Activated B cell treated with CpG ODN at 0.5 μM for 24 hours (primary cell): ENCODE data around the gene PEAK3. TPM values are rescaled to one million over a fixed set of nuclear protein-coding genes. Genes with fewer than 3 reads are reported as not detected.

Experiments
- ATAC-seq: fragments of 200-7000 bp; cut with Tn5 transposase; one replicate; pipeline ENCODE4 v1.10.0; 2021; ENCODE audit warnings: low read depth, mild to moderate bottlenecking, moderate library complexity
- CTCF ChIA-PET: fragments of 350-600 bp; sonication (Branson Sonifier 250); formaldehyde crosslinking; loops from one replicate; lab custom pipeline; 2021; ENCODE audit warnings: antibody characterized with exemption; lab: Charles Lee
- POLR2A ChIA-PET: fragments of 350-600 bp; sonication (Branson Sonifier 250); formaldehyde crosslinking; loops from one replicate; lab custom pipeline; 2021; ENCODE audit warnings: antibody characterized with exemption; lab: Charles Lee
- DNase-seq: peaks from one replicate; pipeline ENCODE4 v3.0.0; 2022
- H3K27ac Mint-ChIP-seq: one replicate; pipeline ENCODE4 v1.8.0; 2020; ENCODE audit warnings: mixed read lengths
- H3K27me3 Mint-ChIP-seq: one replicate; pipeline ENCODE4 v1.8.0; 2021; ENCODE audit warnings: mixed read lengths
- H3K36me3 Mint-ChIP-seq: one replicate; pipeline ENCODE4 v1.8.0; 2021; ENCODE audit warnings: low read depth, mixed read lengths
- H3K4me1 Mint-ChIP-seq: one replicate; pipeline ENCODE4 v1.8.0; 2021; ENCODE audit warnings: mixed read lengths
- H3K4me3 Mint-ChIP-seq: one replicate; pipeline ENCODE4 v1.8.0; 2020; ENCODE audit warnings: mild to moderate bottlenecking, mixed read lengths
- H3K9me3 Mint-ChIP-seq: one replicate; pipeline ENCODE4 v1.8.0; 2020; ENCODE audit warnings: mixed read lengths
- intact Hi-C: fragments of 100-400 bp; cut with micrococcal nuclease; formaldehyde crosslinking; loops from one replicate; pipeline ENCODE4 v1.15.1; 2024
- total RNA-seq: library from RNA; stranded (reverse); gene quantifications from 2 replicates; pipeline ENCODE4 v1.2.3, GENCODE V29; 2022
- TF ChIP-seq, protein P1 (sequence below): fragments of 200-600 bp; IDR thresholded peaks from one replicate; pipeline ENCODE4 v1.8.0; 2022; ENCODE audit warnings: antibody characterized with exemption, mild to moderate bottlenecking

Gene PEAK3
- total RNA-seq, 1 donor from 2014 or later: 0.09 TPM

DNA sequence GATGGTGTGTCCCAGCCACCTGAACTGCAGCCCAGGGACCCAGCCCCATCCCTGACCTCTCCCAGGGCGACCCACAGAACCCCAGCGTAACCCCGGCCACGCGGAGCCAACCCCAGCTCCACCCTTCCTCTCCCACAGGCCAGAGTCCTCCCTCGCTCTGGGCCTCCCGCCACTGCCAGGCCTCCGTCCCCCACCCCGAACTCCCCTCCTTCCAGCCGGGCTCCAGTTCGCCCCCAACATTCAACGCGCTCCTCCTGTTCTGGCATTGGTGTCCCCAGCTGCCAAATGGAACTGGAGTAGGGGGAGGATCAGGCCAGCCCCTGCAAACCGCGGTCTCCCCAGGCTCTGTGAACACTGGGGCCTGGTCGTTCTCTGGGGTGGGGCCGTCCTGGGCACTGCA is 18.6 kb upstream of the PEAK3 start:
- Mint-ChIP-seq H3K9me3 (no peaks in the 10 kb centered on the region), H3K4me1 (peaks cover 55% of the 10 kb centered on the region), H3K36me3 (peaks cover 2% of the 10 kb centered on the region), H3K27me3 (no peaks in the 10 kb centered on the region), H3K27ac (peak overlapping the region; percentile 56), H3K4me3 (no peak overlapping the region)
- intact Hi-C loops: no loop called here
- DNase-seq (no peak), ATAC-seq (no peak)
- ChIA-PET POLR2A (interaction anchor here (0.5 to 0.6 kb wide), 3 partner anchors 11 to 269 kb away, joined by 3 to 5 read pairs (median 3); no protein-coding TSS in a partner anchor), CTCF (no interaction called here)
- TF ChIP-seq, protein P1, sequence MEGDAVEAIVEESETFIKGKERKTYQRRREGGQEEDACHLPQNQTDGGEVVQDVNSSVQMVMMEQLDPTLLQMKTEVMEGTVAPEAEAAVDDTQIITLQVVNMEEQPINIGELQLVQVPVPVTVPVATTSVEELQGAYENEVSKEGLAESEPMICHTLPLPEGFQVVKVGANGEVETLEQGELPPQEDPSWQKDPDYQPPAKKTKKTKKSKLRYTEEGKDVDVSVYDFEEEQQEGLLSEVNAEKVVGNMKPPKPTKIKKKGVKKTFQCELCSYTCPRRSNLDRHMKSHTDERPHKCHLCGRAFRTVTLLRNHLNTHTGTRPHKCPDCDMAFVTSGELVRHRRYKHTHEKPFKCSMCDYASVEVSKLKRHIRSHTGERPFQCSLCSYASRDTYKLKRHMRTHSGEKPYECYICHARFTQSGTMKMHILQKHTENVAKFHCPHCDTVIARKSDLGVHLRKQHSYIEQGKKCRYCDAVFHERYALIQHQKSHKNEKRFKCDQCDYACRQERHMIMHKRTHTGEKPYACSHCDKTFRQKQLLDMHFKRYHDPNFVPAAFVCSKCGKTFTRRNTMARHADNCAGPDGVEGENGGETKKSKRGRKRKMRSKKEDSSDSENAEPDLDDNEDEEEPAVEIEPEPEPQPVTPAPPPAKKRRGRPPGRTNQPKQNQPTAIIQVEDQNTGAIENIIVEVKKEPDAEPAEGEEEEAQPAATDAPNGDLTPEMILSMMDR: no peak

DNA sequence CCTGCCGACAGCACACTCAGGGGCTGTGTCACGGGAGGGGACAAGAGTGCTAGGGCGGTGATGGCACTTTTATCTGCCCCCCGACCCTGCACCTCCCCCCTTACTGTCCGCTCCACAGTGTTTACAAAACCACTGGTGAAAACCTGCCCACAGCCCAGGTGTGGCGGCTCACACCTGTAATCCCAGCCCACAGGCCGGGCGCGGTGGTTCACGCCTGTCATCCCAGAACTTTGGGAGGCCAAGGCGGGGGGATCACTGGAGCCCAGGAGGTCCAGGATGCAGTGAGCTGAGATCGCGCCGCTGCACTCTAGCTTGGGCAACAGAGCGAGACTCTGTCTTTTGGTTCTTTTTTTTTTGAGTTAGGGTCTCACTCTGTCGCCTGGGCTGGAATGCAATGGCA is 14.2 kb upstream of the PEAK3 start:
- ATAC-seq: no peak

DNA sequence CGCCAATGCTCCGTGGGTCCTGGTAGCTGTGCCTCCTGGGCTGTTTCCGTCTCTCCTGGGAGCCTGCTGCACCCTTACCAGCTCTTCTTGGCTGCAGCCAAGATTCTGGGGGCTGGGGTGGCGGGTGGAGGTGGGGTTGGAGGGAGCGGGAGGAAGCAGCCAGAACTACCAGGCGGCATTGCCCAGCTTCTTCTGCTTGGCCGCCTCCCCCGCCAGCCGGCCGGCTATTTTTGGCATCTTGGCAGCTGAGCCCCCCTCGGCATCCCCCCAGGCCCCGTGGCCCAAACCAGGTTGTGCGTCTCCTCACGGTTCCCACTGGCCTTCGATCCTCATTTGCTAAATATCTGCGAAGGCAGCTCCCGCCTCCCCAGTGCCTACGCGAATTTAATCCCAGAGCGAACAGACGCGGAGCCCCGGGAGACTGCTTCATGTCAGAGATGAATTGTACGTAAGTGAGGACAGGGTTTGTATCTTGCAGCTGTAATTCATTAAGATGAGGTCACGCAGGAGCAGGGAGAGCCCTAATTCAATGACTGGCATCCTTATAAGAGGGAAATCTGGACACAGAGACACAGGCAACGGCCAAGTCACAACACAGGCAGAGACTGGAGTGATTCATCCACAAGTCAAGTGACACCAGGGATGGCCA is 12.8 kb upstream of the PEAK3 start:
- no peaks in the 10 kb centered on the region for H3K9me3 Mint-ChIP-seq
- intact Hi-C loops: no loop called here
- POLR2A ChIA-PET: interaction anchor here (0.6 to 2.2 kb wide), 13 partner anchors 8 to 181 kb away, joined by 3 to 10 read pairs (median 4); partner anchors contain the start of genes GADD45B, LSM7 and PEAK3
- peak overlapping the region; percentile 50 for H3K27ac Mint-ChIP-seq
- peak overlapping the region; percentile 46 for H3K4me3 Mint-ChIP-seq
- no peaks in the 10 kb centered on the region for H3K27me3 Mint-ChIP-seq
- H3K36me3 Mint-ChIP-seq: peaks cover 17% of the 10 kb centered on the region
- ATAC-seq (no peak), DNase-seq (no peak)
- TF ChIP-seq, protein P1: no peak
- peaks cover 50% of the 10 kb centered on the region for H3K4me1 Mint-ChIP-seq
- CTCF ChIA-PET: interaction anchor here (0.7 to 1.1 kb wide), 2 partner anchors 11 to 21 kb away, joined by 3 read pairs; no protein-coding TSS in a partner anchor

More for the DNA sequence above, 14.2 kb upstream of the PEAK3 start:
- intact Hi-C loops: no loop called here
- no peaks in the 10 kb centered on the region for H3K9me3 Mint-ChIP-seq
- no peak for DNase-seq
- peaks cover 54% of the 10 kb centered on the region for H3K4me1 Mint-ChIP-seq
- H3K27ac Mint-ChIP-seq: no peak overlapping the region
- POLR2A ChIA-PET: interaction anchor here (0.7 to 2.5 kb wide), 3 partner anchors 20 to 32 kb away, joined by 6 read pairs; partner anchors contain the start of gene LSM7
- no peak overlapping the region for H3K4me3 Mint-ChIP-seq
- H3K27me3 Mint-ChIP-seq: no peaks in the 10 kb centered on the region
- CTCF ChIA-PET: no interaction called here
- TF ChIP-seq, protein P1: no peak
- peaks cover 17% of the 10 kb centered on the region for H3K36me3 Mint-ChIP-seq

DNA sequence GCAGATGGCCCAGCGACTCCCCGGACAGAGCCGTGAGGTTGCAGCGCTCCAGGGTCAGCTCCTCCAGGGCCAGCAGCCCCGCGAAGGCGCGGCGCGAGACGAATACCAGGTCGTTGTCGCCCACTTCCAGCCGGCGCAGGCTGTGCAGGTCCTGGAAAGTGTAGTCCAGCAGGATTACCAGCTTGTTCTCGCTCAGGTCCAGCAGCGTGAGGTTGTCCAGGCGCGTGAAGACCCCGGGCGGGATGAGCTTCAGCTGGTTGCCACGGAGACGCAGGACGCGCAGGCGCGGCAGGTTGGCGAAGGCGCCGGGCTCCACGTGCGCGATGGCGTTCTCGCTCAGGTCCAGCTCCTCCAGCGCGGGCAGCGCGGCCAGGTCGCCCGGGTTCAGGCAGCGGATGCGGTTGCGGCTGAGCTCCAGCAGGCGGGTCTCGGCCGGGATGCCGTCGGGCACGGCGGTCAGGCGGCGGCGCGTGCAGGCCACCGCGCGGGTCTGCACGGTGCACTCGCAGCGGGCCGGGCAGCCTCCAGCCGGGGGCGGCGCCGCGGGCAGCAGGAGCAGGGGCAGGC is 9.3 kb upstream of the PEAK3 start:
- Mint-ChIP-seq H3K36me3 (peaks cover 17% of the 10 kb centered on the region), H3K4me3 (peak overlapping the region; percentile 80), H3K27me3 (no peaks in the 10 kb centered on the region), H3K9me3 (no peaks in the 10 kb centered on the region), H3K27ac (peak overlapping the region; percentile 50), H3K4me1 (peaks cover 67% of the 10 kb centered on the region)
- DNase-seq: no peak
- CTCF ChIA-PET: interaction anchor here (0.9 to 1.1 kb wide), 2 partner anchors 17 to 24 kb away, joined by 3 read pairs; no protein-coding TSS in a partner anchor
- ATAC-seq: no peak
- POLR2A ChIA-PET: interaction anchor here (0.6 to 2.3 kb wide), 11 partner anchors 11 to 122 kb away, joined by 3 to 18 read pairs (median 3); no protein-coding TSS in a partner anchor
- intact Hi-C loops: no loop called here
- TF ChIP-seq, protein P1: no peak
